Right ventricle myocardium inferior (tissue), 1 donor: ENCODE data around the gene ZNF606. TPM values are rescaled to one million over a fixed set of nuclear protein-coding genes. Genes with fewer than 3 reads are reported as not detected.
"Not testable (repeated sequence)": the region's sequence is repeated elsewhere in the genome, so short reads cannot be mapped to it uniquely, and the experiment has no call there.

Source experiments
- ATAC-seq: fragments of 200-7000 bp; cut with Tn5 transposase; one replicate; pipeline ENCODE4 v1.9.1; 2020; ENCODE audit warnings: mild to moderate bottlenecking, moderate library complexity
- DNase-seq: peaks from one replicate; pipeline ENCODE4 v3.0.0; 2021; ENCODE audit errors: missing footprints
- intact Hi-C: fragments of 100-400 bp; cut with DNase I; formaldehyde crosslinking; loops from one replicate; pipeline ENCODE4 v1.11.0; 2022
- total RNA-seq: library from RNA; stranded (reverse); fragmentation: NEBNext Ultra II Directional; extraction: Animal tissue kit (Norgen Biotek cat#: 25700); gene quantifications from one replicate; pipeline ENCODE4 v1.2.1, GENCODE V29; 2021
- donor health status: DM: no; HTN: yes; CAD: no; lungs with severe emphysema.

ZNF606 gene
- total RNA-seq, 1 donor from 2014 or later: 11.8 TPM

DNA sequence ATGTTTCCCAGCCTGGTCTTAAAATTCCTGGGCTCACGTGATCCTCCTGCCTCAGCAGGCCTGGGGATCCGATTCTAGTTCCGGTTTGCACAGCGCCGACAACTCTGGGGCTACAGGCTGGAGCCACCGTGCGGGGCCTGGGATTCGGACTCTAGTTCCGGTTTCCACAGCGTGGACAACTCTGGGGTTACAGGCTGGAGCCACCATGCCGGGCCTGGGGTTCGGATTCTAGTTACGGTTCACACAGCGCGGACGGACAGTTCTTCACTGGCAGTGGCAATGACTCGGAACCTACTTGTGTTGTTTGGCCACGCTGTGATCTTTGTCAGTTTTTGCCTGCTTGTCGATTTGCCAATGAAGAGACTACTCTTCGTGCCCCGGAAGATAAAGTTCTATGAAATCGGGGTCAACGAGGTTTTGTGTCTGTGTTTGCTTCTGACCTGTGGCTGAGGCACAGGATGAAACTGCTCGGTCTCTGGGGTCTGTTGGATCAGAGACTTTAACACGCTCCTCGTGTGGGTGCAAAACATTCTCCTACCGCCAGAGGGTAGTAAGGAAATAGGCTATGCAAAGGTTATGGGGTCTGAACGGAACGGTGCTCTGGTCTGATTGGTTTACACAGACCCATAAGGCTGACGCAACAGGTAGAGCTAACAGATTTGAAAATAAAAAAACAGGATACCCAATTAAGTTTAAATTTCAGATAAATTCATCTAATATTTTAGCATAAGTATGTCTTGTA lies 19.1 kb upstream of the ZNF606 start:
- ATAC-seq (peak; percentile 94), DNase-seq (no peak)
- intact Hi-C loops: loop anchor here (1.0 kb wide), 1 partner anchor 134 kb away; no protein-coding TSS in a partner anchor

- no peak for ATAC-seq
- intact Hi-C loops: no loop called here
- DNase-seq: no peak
Measured at GRCh38 chr19:58020129-58020528, 17.5 kb upstream of the ZNF606 start.

DNA sequence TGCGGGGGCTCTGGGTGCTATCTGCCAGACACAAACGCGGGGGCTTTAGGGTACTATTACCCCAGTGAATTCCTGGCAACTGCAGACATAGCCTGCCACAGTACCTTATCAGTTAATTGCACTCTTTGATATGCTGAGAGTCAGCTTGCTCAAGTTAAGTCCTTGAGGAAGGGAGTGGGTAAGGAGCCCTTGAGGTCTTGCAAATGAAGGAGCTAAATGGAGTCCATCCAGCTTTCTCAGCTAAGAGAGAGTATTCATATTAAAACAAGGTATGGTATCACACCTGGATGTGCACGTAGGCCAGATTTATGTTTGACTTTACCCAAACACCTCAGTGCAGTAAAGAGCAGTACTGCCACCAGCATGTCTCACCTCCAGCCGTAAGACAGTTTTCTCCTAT lies 11.5 kb upstream of the ZNF606 start:
- ATAC-seq (no peak), DNase-seq (no peak)
- intact Hi-C loops: no loop called here

- DNase-seq (no peak), ATAC-seq (no peak)
- intact Hi-C loops: no loop called here
Measured at GRCh38 chr19:58010507-58010906, 7.9 kb upstream of the ZNF606 start.

DNA sequence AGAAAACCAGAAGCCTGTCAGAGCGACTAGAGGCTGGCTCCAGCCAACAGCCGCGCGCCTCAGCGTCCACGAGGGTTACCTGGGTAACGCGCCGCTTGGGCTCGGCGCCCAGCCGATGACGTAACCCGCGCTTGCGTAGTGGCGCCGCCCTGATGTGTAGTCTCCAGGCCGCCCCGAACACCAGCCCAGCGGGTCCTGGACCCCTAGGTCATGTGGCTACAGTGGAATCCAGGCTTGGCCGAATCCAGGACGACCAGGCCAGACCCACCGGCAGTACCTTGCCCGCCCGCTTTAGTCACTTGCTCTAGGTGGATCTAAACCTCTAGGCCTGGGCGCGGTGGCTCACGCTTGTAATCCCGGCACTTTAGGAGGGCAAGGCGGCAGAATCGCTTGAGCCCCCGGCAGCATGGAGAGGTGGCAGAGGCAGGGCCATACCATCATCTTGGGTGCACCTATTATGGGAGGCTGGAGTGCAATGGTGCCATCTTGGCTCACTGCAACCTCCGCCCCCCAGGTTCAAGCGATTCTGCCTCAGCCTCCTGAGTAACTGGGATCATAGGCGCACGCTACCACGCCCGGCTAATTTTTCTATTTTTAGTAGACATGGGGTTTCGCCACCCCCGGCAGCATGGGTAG lies 7.2 kb upstream of the ZNF606 start:
- peak; percentile 91 for DNase-seq
- ATAC-seq: peak; percentile 94
- intact Hi-C loops: no loop called here

GRCh38 chr19:58009301-58009665 lies 6.7 kb upstream of the ZNF606 start:
- intact Hi-C loops: no loop called here
- DNase-seq (no peak), ATAC-seq (no peak)

DNA sequence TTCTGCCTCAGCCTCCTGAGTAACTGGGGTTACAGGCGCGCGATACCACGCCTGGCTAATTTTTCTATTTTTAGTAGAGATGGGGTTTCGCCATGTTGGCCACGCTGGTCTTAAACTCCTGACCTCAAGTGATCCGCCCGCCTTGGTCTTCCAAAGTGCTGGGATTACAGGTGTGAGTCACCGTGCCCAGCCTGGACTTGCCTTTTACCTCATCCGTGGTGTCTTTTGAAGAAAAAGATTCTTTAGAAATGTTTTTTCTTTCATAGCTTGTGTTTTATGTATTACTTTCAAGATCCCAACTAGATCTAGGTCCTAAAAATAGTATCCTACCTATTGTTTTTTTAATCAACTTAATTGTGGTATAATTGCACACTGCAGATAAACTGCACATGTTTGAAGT lies 6.3 kb upstream of the ZNF606 start:
- intact Hi-C loops, DNase-seq, ATAC-seq: not testable (repeated sequence)

- DNase-seq (no peak), ATAC-seq (no peak)
- intact Hi-C loops: no loop called here
Measured at GRCh38 chr19:58007285-58007684, 4.7 kb upstream of the ZNF606 start.

DNA sequence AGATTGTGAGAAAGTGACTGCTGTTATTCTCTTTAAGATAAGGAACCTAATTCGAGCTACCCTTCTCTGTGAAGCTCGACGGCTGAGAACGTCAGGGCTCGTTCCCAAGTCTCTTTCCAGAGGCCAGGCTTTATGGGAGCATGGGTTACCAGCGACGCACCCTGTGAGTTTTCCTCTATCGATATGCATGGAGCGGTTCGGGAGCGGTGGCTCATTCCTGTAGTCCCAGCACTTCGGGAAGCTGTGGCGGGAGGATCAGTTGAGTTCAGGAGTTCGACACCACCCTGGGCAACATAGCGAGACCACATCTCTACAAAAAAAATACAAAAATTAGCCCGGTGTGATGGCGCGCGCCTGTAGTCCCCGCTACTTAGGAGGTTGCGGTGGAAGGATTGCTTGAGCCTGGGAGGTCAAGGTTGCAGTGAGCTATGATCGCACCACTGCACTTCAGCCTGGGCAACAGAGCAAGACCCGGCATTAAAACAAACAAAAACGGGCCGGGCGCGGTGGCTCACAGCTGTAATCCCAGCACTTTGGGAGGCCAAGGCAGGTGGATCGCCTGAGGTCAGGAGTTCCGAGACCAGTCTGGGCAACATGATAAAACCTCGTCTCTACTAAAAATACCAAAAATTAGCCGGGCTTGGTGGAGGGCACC lies 681 bp upstream of the ZNF606 start:
- no peak for DNase-seq
- peak; percentile 7 for ATAC-seq
- intact Hi-C loops: loop anchor here (5.0 kb wide), 2 partner anchors 54 to 56 kb away; partner anchors contain the start of genes ZNF135 and ZNF256

DNA sequence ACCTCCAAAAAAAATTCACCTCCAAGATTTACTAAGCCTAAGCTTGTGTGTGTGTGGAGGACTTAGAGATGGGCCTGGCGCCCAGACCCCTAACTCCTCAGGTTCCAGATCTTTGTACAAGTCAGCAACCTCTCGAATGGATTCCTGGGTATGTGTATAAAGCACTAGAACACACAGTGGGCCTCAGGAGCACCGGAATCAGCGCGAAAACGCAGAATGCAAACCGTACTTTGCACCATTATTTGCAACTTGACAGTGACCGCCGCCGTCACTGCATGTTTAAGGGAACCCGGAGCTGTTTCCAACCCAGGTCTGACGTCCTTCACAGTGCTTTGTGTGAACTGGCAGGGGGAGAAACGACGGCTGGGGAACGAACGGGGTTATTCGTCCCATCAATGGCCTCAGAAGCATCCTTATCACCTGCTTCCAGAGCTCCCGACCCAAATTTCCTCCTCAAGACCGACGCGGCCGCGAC lies 688 bp downstream of the ZNF606 start:
- DNase-seq: no peak
- ATAC-seq: no peak
- intact Hi-C loops: loop anchor here (1.0 to 5.0 kb wide), 3 partner anchors 55 to 153 kb away; partner anchors contain the start of genes ZNF135 and ZNF256

DNA sequence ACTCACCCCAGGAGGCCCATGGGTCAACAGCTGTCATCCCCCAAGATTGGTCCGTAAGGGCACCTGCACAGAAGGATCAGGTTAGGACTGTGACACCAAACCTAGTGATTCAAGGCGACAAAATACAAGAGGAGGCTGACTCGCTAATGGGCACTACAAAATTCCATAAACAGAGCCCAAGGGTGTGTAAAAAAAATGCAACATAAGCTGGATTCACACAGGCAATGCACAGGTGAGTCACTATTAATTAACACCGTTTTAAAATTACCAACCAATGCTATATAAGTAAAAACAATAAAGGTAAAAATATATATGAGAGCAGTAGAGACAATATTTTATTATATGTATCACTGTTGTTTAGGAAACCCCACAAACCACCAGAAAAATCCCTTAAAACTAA lies 1.9 kb downstream of the ZNF606 start:
- intact Hi-C loops: loop anchor here (5.0 kb wide), 2 partner anchors 53 to 57 kb away; partner anchors contain the start of genes ZNF135 and ZNF256
- ATAC-seq: no peak
- no peak for DNase-seq

DNA sequence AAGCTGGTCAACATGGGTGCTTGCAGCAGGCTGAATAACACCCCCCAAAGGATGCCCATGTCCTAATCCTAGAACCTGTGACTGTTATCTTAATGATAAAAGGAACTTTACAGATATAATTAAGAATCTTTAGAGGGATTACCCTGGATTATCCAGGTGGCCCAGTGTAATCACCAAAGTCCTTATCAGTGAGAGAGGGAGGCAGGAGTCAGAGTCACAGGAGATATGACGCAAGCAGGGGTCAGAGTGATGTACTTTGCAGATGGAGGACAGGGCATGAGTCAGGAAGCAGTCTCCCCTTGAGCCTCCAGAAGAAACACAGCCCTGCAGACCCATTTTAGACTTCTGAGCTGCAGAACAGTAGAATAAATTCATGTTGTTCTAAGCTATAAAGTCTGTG lies 9.8 kb downstream of the ZNF606 start:
- DNase-seq (no peak), ATAC-seq (no peak)
- intact Hi-C loops: no loop called here

DNA sequence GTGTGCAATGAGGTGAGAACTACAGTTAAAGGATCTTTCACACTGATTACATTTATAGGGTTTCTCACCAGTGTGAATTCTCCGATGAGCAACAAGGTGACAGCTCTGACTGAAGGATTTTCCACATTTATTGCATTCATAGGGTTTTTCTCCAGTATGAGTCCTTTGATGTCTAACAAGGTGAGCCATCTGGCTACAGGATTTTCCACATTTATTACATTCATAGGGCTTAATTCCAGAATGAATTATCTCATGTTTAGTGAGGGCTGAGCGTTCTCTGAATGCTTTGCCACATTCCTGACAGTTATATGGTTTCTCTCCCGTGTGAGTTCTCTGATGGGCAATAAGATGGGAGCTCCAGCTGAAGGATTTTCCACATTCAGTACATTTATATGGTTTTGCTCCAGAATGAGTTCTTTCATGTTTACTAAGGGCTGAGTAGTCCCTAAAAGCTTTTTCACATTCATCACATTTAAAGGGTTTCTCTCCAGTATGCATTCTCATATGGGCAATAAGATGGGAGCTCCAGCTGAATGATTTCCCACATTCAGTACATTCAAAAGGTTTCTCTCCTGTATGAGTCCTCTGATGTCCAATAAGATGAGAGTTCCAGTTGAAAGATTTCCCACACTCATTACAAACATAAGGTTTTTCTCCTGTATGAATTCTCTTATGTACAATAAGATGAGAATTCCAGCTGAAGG lies 23.9 kb downstream of the ZNF606 start:
- DNase-seq: no peak
- intact Hi-C loops: loop anchor here (10.0 kb wide), 1 partner anchor 286 kb away; no protein-coding TSS in a partner anchor
- ATAC-seq: no peak

- ATAC-seq (no peak), DNase-seq (no peak)
- intact Hi-C loops: loop anchor here (10.0 kb wide), 1 partner anchor 290 kb away; no protein-coding TSS in a partner anchor
Measured at GRCh38 chr19:57974434-57974833, 28.2 kb downstream of the ZNF606 start, which contains the start of gene C19orf18. C19orf18 (minus strand) TSS chr19:57974534; CDS start chr19:57974432, 102 bp downstream.

DNA sequence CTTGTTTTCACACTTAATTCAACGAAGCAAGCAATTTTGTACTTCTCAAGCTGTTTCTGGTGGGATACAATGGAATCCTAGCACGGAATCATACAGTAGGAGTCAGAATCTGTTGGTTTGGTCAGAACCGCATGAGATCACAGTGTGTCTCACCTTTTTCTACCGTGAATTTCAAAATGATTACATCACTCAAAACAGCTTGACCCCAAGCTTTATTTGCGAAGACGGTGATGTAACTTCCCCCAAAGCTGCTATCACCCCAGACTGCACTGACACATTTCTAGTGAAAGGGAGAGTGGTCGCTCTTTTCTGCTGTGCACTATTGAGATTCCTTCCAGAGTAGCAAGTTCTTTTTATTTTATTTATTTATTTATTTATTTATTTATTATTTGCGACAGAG lies 37.9 kb downstream of the ZNF606 start:
- intact Hi-C loops: no loop called here
- ATAC-seq (no peak), DNase-seq (no peak)

GRCh38 chr19:57961785-57962184 lies 40.8 kb downstream of the ZNF606 start:
- intact Hi-C loops: no loop called here
- no peak for DNase-seq
- no peak for ATAC-seq

GRCh38 chr19:57954996-57955395 lies 47.6 kb downstream of the ZNF606 start:
- no peak for DNase-seq
- intact Hi-C loops: no loop called here
- no peak for ATAC-seq

DNA sequence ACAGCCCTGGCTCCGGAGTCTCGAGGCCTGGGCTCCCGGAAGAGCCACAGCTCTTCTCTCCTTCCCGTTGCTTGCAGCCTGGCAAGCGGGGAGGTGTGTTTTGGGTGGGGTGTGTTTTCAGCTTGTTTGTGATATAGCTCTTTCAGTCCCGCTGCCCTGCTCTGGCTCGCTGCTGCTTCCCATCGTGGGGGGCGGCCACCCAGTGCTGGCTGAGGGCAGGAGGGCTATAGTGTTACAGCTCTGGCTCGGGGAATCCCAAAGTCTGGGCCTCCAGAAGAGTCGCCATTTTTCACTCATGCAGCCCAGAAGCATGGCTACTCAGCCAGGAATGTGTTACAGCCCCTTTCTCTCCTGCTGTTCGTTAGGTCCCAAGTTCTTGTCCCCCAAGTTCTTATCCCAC lies 52.9 kb downstream of the ZNF606 start:
- intact Hi-C loops: loop anchor here (5.0 kb wide), 1 partner anchor 53 kb away; the partner anchor contains the start of gene ZNF606

GRCh38 chr19:57949296-57949695 lies 53.3 kb downstream of the ZNF606 start:
- no peak for ATAC-seq
- intact Hi-C loops: loop anchor here (5.0 kb wide), 1 partner anchor 53 kb away; the partner anchor contains the start of gene ZNF606
- no peak for DNase-seq

More for the DNA sequence above, 52.9 kb downstream of the ZNF606 start:
- DNase-seq (no peak), ATAC-seq (no peak)
